H1 (cell line): ENCODE data around the gene DOCK3. TPM values are rescaled to one million over a fixed set of nuclear protein-coding genes. Genes with fewer than 3 reads are reported as not detected.

Source experiments
- CTCF ChIA-PET: fragments of 300-600 bp; sonication (Branson Sonifier 250); formaldehyde crosslinking; loops from one replicate; lab custom pipeline; 2021; ENCODE audit not compliant: partially characterized antibody; lab: Charles Lee
- POLR2A ChIA-PET: fragments of 300-600 bp; sonication (Branson Sonifier 250); formaldehyde crosslinking; loops from one replicate; lab custom pipeline; 2021; ENCODE audit warnings: inconsistent platforms; ENCODE audit not compliant: partially characterized antibody; lab: Charles Lee
- DNase-seq, 2 experiments: peaks; one replicate each; pipeline versions ENCODE4 v3.0.0 to v3.0.0-alpha.2; 2010 to 2022; ENCODE audit warnings: low spot score in 2 of 2, low read depth in 1 of 2, mixed read lengths in 1 of 2
- FAIRE-seq: peaks from 2 replicates; lab custom pipeline; 2011; peaks lifted over from hg19 to GRCh38; lab: Jason Lieb, UNC
- H2AFZ ChIP-seq: 2 replicates; pipeline ENCODE4 v1.8.1; 2012; ENCODE audit warnings: low read length, inconsistent platforms
- H2AK5ac ChIP-seq: 2 replicates; pipeline ENCODE4 v1.6.1; 2013; ENCODE audit warnings: low read depth, low read length
- H2BK120ac ChIP-seq: replicated peaks from 2 replicates; pipeline ENCODE3; 2013; ENCODE audit warnings: low read depth, low read length, inconsistent platforms
- H2BK12ac ChIP-seq: 2 replicates; pipeline ENCODE4 v1.6.1; 2013; ENCODE audit warnings: low read depth, low read length
- H2BK15ac ChIP-seq: 2 replicates; pipeline ENCODE4 v1.6.1; 2013; ENCODE audit warnings: low read length
- H2BK20ac ChIP-seq: 2 replicates; pipeline ENCODE4 v1.6.1; 2013; ENCODE audit warnings: low read length
- H2BK5ac ChIP-seq: 2 replicates; pipeline ENCODE4 v1.6.1; 2013; ENCODE audit warnings: low read depth, low read length
- H3K14ac ChIP-seq: 2 replicates; pipeline ENCODE4 v1.6.1; 2013; ENCODE audit warnings: inconsistent platforms; ENCODE audit not compliant: insufficient read length
- H3K18ac ChIP-seq: 2 replicates; pipeline ENCODE4 v1.6.1; 2013; ENCODE audit warnings: low read length; ENCODE audit errors: extremely low read depth
- H3K23ac ChIP-seq: 2 replicates; pipeline ENCODE4 v1.6.1; 2013; ENCODE audit warnings: inconsistent platforms; ENCODE audit not compliant: insufficient read length
- H3K23me2 ChIP-seq: 2 replicates; pipeline ENCODE4 v1.6.1; 2013; ENCODE audit warnings: low read depth, low read length
- H3K27ac ChIP-seq: 2 replicates; pipeline ENCODE4 v1.6.1; 2011; ENCODE audit warnings: low read depth, low read length, inconsistent platforms
- H3K27me3 ChIP-seq, 4 experiments: replicated peaks in 1 of 4; 1 replicate in 1 of 4; 2 replicates in 3 of 4; pipeline versions ENCODE4 v1.6.1 to v1.8.1; 2011 to 2013; ENCODE audit warnings: low read length in 3 of 4, mild to moderate bottlenecking in 3 of 4, inconsistent platforms in 2 of 4, mixed read lengths in 2 of 4, moderate library complexity in 1 of 4; ENCODE audit not compliant: control insufficient read depth in 3 of 4, insufficient read depth in 3 of 4; ENCODE audit errors: extremely low read depth in 1 of 4
- H3K36me3 ChIP-seq, 4 experiments: 2 replicates each; pipeline versions ENCODE4 v1.6.1 to v1.8.1; 2011 to 2013; ENCODE audit warnings: mild to moderate bottlenecking in 4 of 4, low read length in 3 of 4, moderate library complexity in 2 of 4, control low read depth in 1 of 4, inconsistent platforms in 1 of 4; ENCODE audit not compliant: insufficient read depth in 4 of 4, control insufficient read depth in 2 of 4
- H3K4ac ChIP-seq: replicated peaks from 2 replicates; pipeline ENCODE3; 2013; ENCODE audit warnings: low read length, low read depth, mixed read lengths, inconsistent platforms; ENCODE audit not compliant: insufficient read length
- H3K4me1 ChIP-seq, 4 experiments: replicated peaks in 1 of 4; 1 replicate in 1 of 4; 2 replicates in 3 of 4; pipeline versions ENCODE4 v1.6.1 to v1.8.1; 2011 to 2013; ENCODE audit warnings: low read length in 3 of 4, inconsistent platforms in 2 of 4, mixed read lengths in 1 of 4; ENCODE audit not compliant: insufficient read depth in 4 of 4, control insufficient read depth in 3 of 4
- H3K4me2 ChIP-seq, 2 experiments: 2 replicates each; pipeline versions ENCODE4 v1.6.1 to v1.8.1; 2011 to 2013; ENCODE audit warnings: low read depth in 2 of 2, low read length in 2 of 2, control low read depth in 1 of 2, inconsistent platforms in 1 of 2, mild to moderate bottlenecking in 1 of 2; ENCODE audit not compliant: insufficient read depth in 1 of 2
- H3K4me3 ChIP-seq, 4 experiments: fragments of 200-600, 300-600 bp in 1 of 4; sonication (generic), shearing (Covaris generic), sonication (Bioruptor Twin) in 1 of 4; 2 replicates each; pipeline versions ENCODE4 v1.5.1 to v1.8.1; 2011 to 2016; ENCODE audit warnings: low read length in 4 of 4, low read depth in 3 of 4, control low read depth in 2 of 4, inconsistent platforms in 2 of 4, mild to moderate bottlenecking in 2 of 4, mixed read lengths in 1 of 4, moderate library complexity in 1 of 4; ENCODE audit not compliant: insufficient read depth in 2 of 4; ENCODE audit errors: extremely low read depth in 1 of 4
- H3K56ac ChIP-seq: replicated peaks from 2 replicates; pipeline ENCODE3; 2013; ENCODE audit warnings: low read depth, mild to moderate bottlenecking, mixed read lengths, low read length, inconsistent platforms; ENCODE audit not compliant: insufficient read length
- H3K79me1 ChIP-seq: 2 replicates; pipeline ENCODE4 v1.6.1; 2013; ENCODE audit warnings: low read depth, low read length, control low read depth
- H3K79me2 ChIP-seq, 2 experiments: 2 replicates each; pipeline versions ENCODE4 v1.6.1 to v1.8.1; 2012 to 2013; ENCODE audit warnings: low read length in 2 of 2, mild to moderate bottlenecking in 2 of 2, inconsistent platforms in 1 of 2; ENCODE audit not compliant: insufficient read depth in 2 of 2, control insufficient read depth in 1 of 2
- H3K9ac ChIP-seq, 4 experiments: replicated peaks in 1 of 4; 1 replicate in 1 of 4; 2 replicates in 3 of 4; pipeline versions ENCODE4 v1.6.1 to v1.8.1; 2011 to 2013; ENCODE audit warnings: low read depth in 3 of 4, low read length in 3 of 4, control low read depth in 2 of 4, mild to moderate bottlenecking in 2 of 4, moderate library complexity in 2 of 4, inconsistent platforms in 1 of 4; ENCODE audit errors: extremely low read depth in 1 of 4
- H3K9me3 ChIP-seq, 2 experiments: 2 replicates each; pipeline versions ENCODE4 v1.6.1 to v1.8.1; 2012 to 2013; ENCODE audit warnings: mild to moderate bottlenecking in 2 of 2, moderate library complexity in 2 of 2, control low read depth in 1 of 2, inconsistent platforms in 1 of 2, low read depth in 1 of 2, low read length in 1 of 2, mixed read lengths in 1 of 2; ENCODE audit not compliant: insufficient read depth in 2 of 2
- H4K20me1 ChIP-seq, 2 experiments: replicated peaks in 1 of 2; 2 replicates each; pipeline versions ENCODE3 to v1.8.1; 2011 to 2013; ENCODE audit warnings: inconsistent platforms in 2 of 2, low read length in 2 of 2, mild to moderate bottlenecking in 1 of 2; ENCODE audit not compliant: insufficient read depth in 2 of 2, control insufficient read depth in 1 of 2
- H4K5ac ChIP-seq: 2 replicates; pipeline ENCODE4 v1.6.1; 2013; ENCODE audit warnings: low read length, low read depth, mixed read lengths, inconsistent platforms; ENCODE audit not compliant: insufficient read length
- H4K8ac ChIP-seq: 2 replicates; pipeline ENCODE4 v1.8.0; 2013; ENCODE audit warnings: mild to moderate bottlenecking, moderate library complexity, low read length, inconsistent platforms; ENCODE audit not compliant: insufficient read depth; ENCODE audit errors: extremely low read depth
- H4K91ac ChIP-seq: replicated peaks from 2 replicates; pipeline ENCODE3; 2013; ENCODE audit warnings: low read length, mixed read lengths, inconsistent platforms; ENCODE audit not compliant: insufficient read length
- CBX5 ChIP-seq: fragments of 300-800, 300-1000 bp; sonication (generic); IDR thresholded peaks from 2 replicates; pipeline ENCODE4 v1.7.1; 2016; ENCODE audit warnings: antibody characterized with exemption, low read length, low read depth
- CHD1 ChIP-seq: IDR thresholded peaks from 2 replicates; pipeline ENCODE4 v1.6.1; 2012; ENCODE audit warnings: low read depth, low read length, improper control_type of control experiment
- HDAC2 ChIP-seq, 2 experiments: fragments of 300-600 bp in 1 of 2; sonication (generic) in 1 of 2; IDR thresholded peaks; 2 replicates each; pipeline ENCODE4 v1.6.1; 2011 to 2012; ENCODE audit warnings: low read depth in 2 of 2, low read length in 2 of 2, mild to moderate bottlenecking in 2 of 2, moderate library complexity in 2 of 2, borderline replicate concordance in 1 of 2, inconsistent platforms in 1 of 2
- PHF8 ChIP-seq: fragments of 200-600 bp; sonication (generic); conservative IDR thresholded peaks from 2 replicates; pipeline ENCODE4 v1.7.1; 2012; ENCODE audit warnings: low read depth, mild to moderate bottlenecking, inconsistent platforms, low read length, moderate library complexity
- RNF2 ChIP-seq: fragments of 200-900, 300-1000 bp; sonication (generic); IDR thresholded peaks from 2 replicates; pipeline ENCODE4 v1.7.1; 2016; ENCODE audit warnings: borderline replicate concordance, low read depth, mild to moderate bottlenecking, antibody characterized with exemption, low read length; ENCODE audit not compliant: poor library complexity, severe bottlenecking; ENCODE audit errors: missing control alignments
- SUZ12 ChIP-seq: fragments of 200-600 bp; sonication (generic); IDR thresholded peaks from 2 replicates; pipeline ENCODE4 v1.6.1; 2012; ENCODE audit warnings: mild to moderate bottlenecking, inconsistent platforms, low read length, moderate library complexity, mixed read lengths
- ZNF274 ChIP-seq: IDR thresholded peaks from 2 replicates; pipeline ENCODE4 v1.7.0; 2012; ENCODE audit warnings: low read length, borderline replicate concordance; ENCODE audit errors: extremely low read depth
- WGBS, 2 experiments: shearing (Covaris generic) in 1 of 2; methylation state at CpG; one replicate each; pipeline versions ENCODE4 v1.1.6 to v1.1.7; 2013 to 2015; ENCODE audit warnings: low lambda C conversion rate in 2 of 2, mixed read lengths in 2 of 2, inconsistent platforms in 1 of 2, low coverage in 1 of 2, missing lambda C conversion rate in 1 of 2; ENCODE audit not compliant: insufficient replicate concordance in 2 of 2, insufficient coverage in 1 of 2, insufficient read length in 1 of 2; ENCODE audit errors: extremely low coverage in 1 of 2, missing lambda C conversion rate in 1 of 2; 5-methylcytosine and 5-hydroxymethylcytosine counted together
- polyA plus RNA-seq, 7 experiments: library from polyadenylated mRNA; depleted of rRNA in 3 of 7; stranded (reverse) in 5 of 7; unstranded in 2 of 7; fragments of >200 nt in 5 of 7; fragments of 200-250 nt in 2 of 7; gene quantifications; 1 replicate in 5 of 7; 2 replicates in 1 of 7; 4 replicates in 1 of 7; pipeline versions ENCODE4 v1.2.1 to v1.2.3, GENCODE V29; 2011 to 2013; ENCODE audit warnings: missing spikeins in 2 of 7, mixed read lengths in 2 of 7
- total RNA-seq: library from RNA; stranded (reverse); fragmentation: NEBNext Ultra II Directional; extraction: Animal tissue kit (Norgen Biotek cat#: 25700); gene quantifications from 2 replicates; pipeline ENCODE4 v1.2.1, GENCODE V29; 2021
- TF ChIP-seq, protein P1 (sequence below), 3 experiments: IDR thresholded peaks; 1 replicate in 2 of 3; 2 replicates in 1 of 3; pipeline versions ENCODE4 v1.5.1 to v1.6.1; 2011; ENCODE audit warnings: low read length in 3 of 3, mild to moderate bottlenecking in 3 of 3, inconsistent platforms in 2 of 3, low read depth in 1 of 3, moderate library complexity in 1 of 3; ENCODE audit not compliant: insufficient read depth in 1 of 3; ENCODE audit errors: control extremely low read depth in 1 of 3

The DOCK3 gene
- total and polyA plus RNA-seq, 2 of the 8 experiments (the other 6 are each of a cell fraction or from before 2014, with no cell fraction given) = 2.7 to 5.0 TPM

DNA sequence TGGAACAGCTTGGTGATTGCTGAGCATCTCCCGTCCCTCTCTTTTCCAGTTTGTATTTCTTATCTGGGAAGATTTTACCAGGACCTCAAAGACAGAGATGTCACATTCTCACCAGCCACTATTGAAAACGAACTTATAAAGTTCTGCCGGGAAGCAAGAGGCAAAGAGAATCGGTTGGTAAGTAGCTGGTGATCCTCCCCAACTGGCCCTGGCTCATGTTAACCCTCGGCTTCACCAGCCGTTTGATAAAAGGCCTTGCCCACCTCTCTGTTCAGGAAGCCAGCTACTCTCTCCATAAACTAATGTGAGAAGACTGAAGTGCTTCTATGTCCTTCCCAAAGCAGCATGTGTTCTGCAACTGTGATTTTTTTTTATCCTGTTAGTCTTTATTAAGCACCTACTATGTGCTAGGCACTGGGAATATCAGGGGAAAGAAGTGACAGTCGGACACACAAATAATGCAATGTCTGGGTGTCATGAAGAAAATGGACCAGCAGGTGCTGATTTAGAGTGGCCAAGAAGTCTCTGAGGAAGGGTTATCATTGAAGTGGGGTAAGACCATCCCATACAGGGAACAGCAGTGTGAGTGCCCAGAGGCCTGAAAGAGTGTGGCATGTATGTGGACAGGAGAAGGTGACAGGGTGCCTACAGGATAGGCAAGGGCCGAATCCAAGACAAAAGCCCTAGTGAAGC, 711.6 kb downstream of the DOCK3 start:
- Histone ChIP-seq H2BK12ac (no peak overlapping the region), H3K27me3 (no peaks in the 10 kb centered on the region), H3K36me3 (peaks cover 12 to 39% (median 21%) of the 10 kb centered on the region in 4 experiments), H3K18ac (no peak overlapping the region), H3K4me2 (peak overlapping the region; percentile 84 to 95), H3K4me3 (peak overlapping the region; percentile 88 to 99 (median 96)), H3K9me3 (no peaks in the 10 kb centered on the region), H3K23me2 (peaks cover 3% of the 10 kb centered on the region; the same call in 1 of the 2 replicates), H3K79me2 (peaks cover 10 to 34% of the 10 kb centered on the region in 2 experiments), H3K56ac (no peak overlapping the region), H4K91ac (no peak overlapping the region), H2BK20ac (no peak overlapping the region), H2BK120ac (no peak overlapping the region), H4K5ac (no peak overlapping the region), H2BK15ac (no peak overlapping the region), H4K8ac (no peak overlapping the region), H3K9ac (peak overlapping the region in 2 of 4 experiments; percentile 91 to 93; a peak in 5 of 7 replicates), H2AFZ (no peak overlapping the region), H3K4ac (no peak overlapping the region), H3K79me1 (peaks cover 2% of the 10 kb centered on the region; the same call in 1 of the 2 replicates), H3K27ac (no peak overlapping the region), H3K14ac (no peak overlapping the region), H4K20me1 (peaks cover 13 to 23% of the 10 kb centered on the region in 2 experiments), H2BK5ac (no peak overlapping the region), H3K4me1 (peaks cover 4 to 23% (median 8%) of the 10 kb centered on the region in 4 experiments), H3K23ac (no peak overlapping the region), H2AK5ac (no peak overlapping the region)
- ChIA-PET POLR2A (interaction anchor here (0.7 to 2.8 kb wide), 8 partner anchors 10 to 811 kb away, joined by 3 to 23 read pairs (median 4); partner anchors contain the start of gene MAPKAPK3), CTCF (interaction anchor here (0.7 to 7.2 kb wide), 3 partner anchors 414 to 770 kb away, joined by 3 to 53 read pairs (median 3); partner anchors contain the start of gene MAPKAPK3)
- DNase-seq = peak in 1 of 2 experiments; percentile 23
- WGBS, 2 experiments = 77% methylated on average over 8 of the region's 8 CpGs; no CpG with 5 or more reads in 1 of the 2 experiments
- no peak for FAIRE-seq
- TF ChIP-seq, protein P1, sequence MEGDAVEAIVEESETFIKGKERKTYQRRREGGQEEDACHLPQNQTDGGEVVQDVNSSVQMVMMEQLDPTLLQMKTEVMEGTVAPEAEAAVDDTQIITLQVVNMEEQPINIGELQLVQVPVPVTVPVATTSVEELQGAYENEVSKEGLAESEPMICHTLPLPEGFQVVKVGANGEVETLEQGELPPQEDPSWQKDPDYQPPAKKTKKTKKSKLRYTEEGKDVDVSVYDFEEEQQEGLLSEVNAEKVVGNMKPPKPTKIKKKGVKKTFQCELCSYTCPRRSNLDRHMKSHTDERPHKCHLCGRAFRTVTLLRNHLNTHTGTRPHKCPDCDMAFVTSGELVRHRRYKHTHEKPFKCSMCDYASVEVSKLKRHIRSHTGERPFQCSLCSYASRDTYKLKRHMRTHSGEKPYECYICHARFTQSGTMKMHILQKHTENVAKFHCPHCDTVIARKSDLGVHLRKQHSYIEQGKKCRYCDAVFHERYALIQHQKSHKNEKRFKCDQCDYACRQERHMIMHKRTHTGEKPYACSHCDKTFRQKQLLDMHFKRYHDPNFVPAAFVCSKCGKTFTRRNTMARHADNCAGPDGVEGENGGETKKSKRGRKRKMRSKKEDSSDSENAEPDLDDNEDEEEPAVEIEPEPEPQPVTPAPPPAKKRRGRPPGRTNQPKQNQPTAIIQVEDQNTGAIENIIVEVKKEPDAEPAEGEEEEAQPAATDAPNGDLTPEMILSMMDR (IDR thresholded peaks at IDR 0.05; ENCODE audit: control extremely low read depth in 1 of 3, insufficient read depth in 1 of 3, low read depth in 1 of 3, low read length in 3 of 3) = no peak
- TF ChIP-seq PHF8 = no peak
- no peak for TF ChIP-seq HDAC2 (IDR thresholded peaks at IDR 0.05; ENCODE audit: borderline replicate concordance in 1 of 2, low read depth in 2 of 2, low read length in 2 of 2)
- TF ChIP-seq CHD1 = no peak
- no peak for TF ChIP-seq CBX5
- TF ChIP-seq SUZ12 = no peak
- no peak for TF ChIP-seq RNF2
- TF ChIP-seq ZNF274 = no peak
